Measurements from ENCODE around the gene MDH2. TPM values are rescaled to one million over a fixed set of nuclear protein-coding genes. Genes with fewer than 3 reads are reported as not detected.
"Not testable (repeated sequence)": the region's sequence is repeated elsewhere in the genome, so short reads cannot be mapped to it uniquely, and the experiment has no call there.

MDH2 gene
- total and polyA plus RNA-seq, 2 experiments from 2014 or later: 68.5 to 236 TPM

DNA sequence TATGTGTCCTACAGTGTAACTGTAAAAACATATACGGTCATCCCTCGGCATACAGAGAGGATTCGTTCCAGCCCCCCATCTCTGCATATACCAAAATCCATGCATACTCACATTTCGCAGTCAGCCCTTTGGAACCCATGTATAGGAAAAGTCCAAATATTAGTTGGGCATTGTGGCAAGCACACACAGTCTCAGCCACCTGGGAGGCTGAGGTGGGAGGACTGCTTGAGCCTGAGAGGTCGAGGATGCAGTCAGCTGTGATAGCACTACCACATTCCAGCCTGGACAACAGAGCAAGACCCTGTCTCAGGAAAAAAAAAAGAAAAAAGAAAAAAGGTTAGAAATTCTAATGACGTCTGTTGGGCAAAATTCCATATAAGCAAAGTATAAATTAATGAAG is 29.1 kb downstream of the MDH2 start:
- DNase-seq (ENCODE audit: low spot score): no peak
- Histone ChIP-seq H3K4me3 (no peak overlapping the region), H3K27ac (no peak overlapping the region), H3K36me3 (replicated peaks; ENCODE audit: insufficient read depth, low read depth) (no peaks in the 10 kb centered on the region), H3K9me2 (replicated peaks; ENCODE audit: insufficient read depth) (no peaks in the 10 kb centered on the region), H3K27me3 (no peaks in the 10 kb centered on the region), H3K9me3 (ENCODE audit: low read depth) (no peaks in the 10 kb centered on the region), H3K79me2 (no peaks in the 10 kb centered on the region), H3K4me1 (ENCODE audit: insufficient read depth) (no peaks in the 10 kb centered on the region), H2AFZ (no peak overlapping the region), H4K20me1 (ENCODE audit: insufficient read depth, poor library complexity, severe bottlenecking) (no peaks in the 10 kb centered on the region), H3K4me2 (no peak overlapping the region)
- TF ChIP-seq, protein P1, sequence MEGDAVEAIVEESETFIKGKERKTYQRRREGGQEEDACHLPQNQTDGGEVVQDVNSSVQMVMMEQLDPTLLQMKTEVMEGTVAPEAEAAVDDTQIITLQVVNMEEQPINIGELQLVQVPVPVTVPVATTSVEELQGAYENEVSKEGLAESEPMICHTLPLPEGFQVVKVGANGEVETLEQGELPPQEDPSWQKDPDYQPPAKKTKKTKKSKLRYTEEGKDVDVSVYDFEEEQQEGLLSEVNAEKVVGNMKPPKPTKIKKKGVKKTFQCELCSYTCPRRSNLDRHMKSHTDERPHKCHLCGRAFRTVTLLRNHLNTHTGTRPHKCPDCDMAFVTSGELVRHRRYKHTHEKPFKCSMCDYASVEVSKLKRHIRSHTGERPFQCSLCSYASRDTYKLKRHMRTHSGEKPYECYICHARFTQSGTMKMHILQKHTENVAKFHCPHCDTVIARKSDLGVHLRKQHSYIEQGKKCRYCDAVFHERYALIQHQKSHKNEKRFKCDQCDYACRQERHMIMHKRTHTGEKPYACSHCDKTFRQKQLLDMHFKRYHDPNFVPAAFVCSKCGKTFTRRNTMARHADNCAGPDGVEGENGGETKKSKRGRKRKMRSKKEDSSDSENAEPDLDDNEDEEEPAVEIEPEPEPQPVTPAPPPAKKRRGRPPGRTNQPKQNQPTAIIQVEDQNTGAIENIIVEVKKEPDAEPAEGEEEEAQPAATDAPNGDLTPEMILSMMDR (IDR thresholded peaks at IDR 0.05; ENCODE audit: poor library complexity): no peak
- TF ChIP-seq EZH2 (IDR thresholded peaks at IDR 0.05; ENCODE audit: borderline replicate concordance) (no peak), EZH2phosphoT487 (IDR thresholded peaks at IDR 0.05; ENCODE audit: low read depth, severe bottlenecking, unreplicated experiment) (no peak)
- 95% methylated on average over 6 of the region's 6 CpGs for WGBS (ENCODE audit: low lambda C conversion rate, missing lambda C conversion rate)

DNA sequence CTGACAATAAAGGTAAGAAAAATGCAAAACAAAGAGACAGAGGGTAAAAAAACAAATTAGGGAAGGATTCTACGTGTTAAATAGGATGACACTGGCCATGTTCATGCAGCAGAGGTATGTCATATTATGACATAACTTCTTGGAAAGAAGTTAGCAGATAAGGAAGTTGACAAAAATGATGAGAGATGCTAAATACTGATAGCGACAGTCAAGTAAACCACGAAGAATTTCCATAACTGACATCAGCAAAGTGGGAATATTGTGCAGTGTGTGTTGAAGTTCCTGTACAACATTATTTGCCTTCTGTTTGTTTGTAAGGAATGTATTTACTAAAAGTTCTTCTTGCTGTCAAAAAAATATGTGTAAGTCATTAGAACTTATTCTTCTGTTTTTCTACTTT is 29.5 kb downstream of the MDH2 start:
- Histone ChIP-seq H2AFZ (no peak overlapping the region), H3K9me3 (ENCODE audit: low read depth) (no peaks in the 10 kb centered on the region), H3K27me3 (no peaks in the 10 kb centered on the region), H3K79me2 (no peaks in the 10 kb centered on the region), H3K36me3 (replicated peaks; ENCODE audit: insufficient read depth, low read depth) (no peaks in the 10 kb centered on the region), H3K4me2 (no peak overlapping the region), H3K4me1 (ENCODE audit: insufficient read depth) (no peaks in the 10 kb centered on the region), H3K4me3 (no peak overlapping the region), H4K20me1 (ENCODE audit: insufficient read depth, poor library complexity, severe bottlenecking) (no peaks in the 10 kb centered on the region), H3K27ac (no peak overlapping the region), H3K9me2 (replicated peaks; ENCODE audit: insufficient read depth) (no peaks in the 10 kb centered on the region)
- WGBS (ENCODE audit: low lambda C conversion rate, missing lambda C conversion rate): 71% methylated on average over 3 of the region's 3 CpGs
- TF ChIP-seq EZH2 (IDR thresholded peaks at IDR 0.05; ENCODE audit: borderline replicate concordance) (no peak), EZH2phosphoT487 (IDR thresholded peaks at IDR 0.05; ENCODE audit: low read depth, severe bottlenecking, unreplicated experiment) (no peak)
- TF ChIP-seq, protein P1 (IDR thresholded peaks at IDR 0.05; ENCODE audit: poor library complexity): no peak
- DNase-seq (ENCODE audit: low spot score): no peak

DNA sequence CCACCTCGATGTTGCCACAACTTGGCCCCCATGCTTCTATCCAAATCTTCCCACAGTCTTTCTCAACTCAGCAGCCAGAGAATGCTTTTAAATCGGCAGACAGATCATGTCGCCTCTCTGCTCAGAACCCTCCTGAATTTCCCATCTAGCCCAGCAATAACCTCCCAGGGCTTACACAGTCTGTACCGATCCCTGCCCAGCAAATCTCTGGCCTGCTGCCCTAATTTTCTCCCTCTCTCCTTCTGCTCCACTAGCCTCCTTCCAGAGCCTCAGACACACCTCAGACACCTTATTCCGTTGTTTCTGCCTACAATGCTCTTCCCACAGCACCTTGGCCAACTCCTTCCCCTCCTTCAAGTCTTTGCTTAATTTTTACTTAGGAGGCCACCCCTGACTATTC is 32.3 kb downstream of the MDH2 start:
- Histone ChIP-seq H3K79me2 (no peaks in the 10 kb centered on the region), H3K36me3 (replicated peaks; ENCODE audit: insufficient read depth, low read depth) (no peaks in the 10 kb centered on the region), H3K4me3 (no peak overlapping the region), H3K4me1 (ENCODE audit: insufficient read depth) (no peaks in the 10 kb centered on the region), H3K4me2 (no peak overlapping the region), H3K27ac (no peak overlapping the region), H3K9me2 (replicated peaks; ENCODE audit: insufficient read depth) (no peaks in the 10 kb centered on the region), H3K9me3 (ENCODE audit: low read depth) (no peaks in the 10 kb centered on the region), H4K20me1 (ENCODE audit: insufficient read depth, poor library complexity, severe bottlenecking) (no peaks in the 10 kb centered on the region), H2AFZ (no peak overlapping the region), H3K27me3 (no peaks in the 10 kb centered on the region)
- TF ChIP-seq, protein P1 (IDR thresholded peaks at IDR 0.05; ENCODE audit: poor library complexity): no peak
- no peak for TF ChIP-seq EZH2phosphoT487 (IDR thresholded peaks at IDR 0.05; ENCODE audit: low read depth, severe bottlenecking, unreplicated experiment)
- TF ChIP-seq EZH2 (IDR thresholded peaks at IDR 0.05; ENCODE audit: borderline replicate concordance): no peak
- no peak for DNase-seq (ENCODE audit: low spot score)
- 91% methylated on average over 5 of the region's 5 CpGs for WGBS (ENCODE audit: low lambda C conversion rate, missing lambda C conversion rate)

DNA sequence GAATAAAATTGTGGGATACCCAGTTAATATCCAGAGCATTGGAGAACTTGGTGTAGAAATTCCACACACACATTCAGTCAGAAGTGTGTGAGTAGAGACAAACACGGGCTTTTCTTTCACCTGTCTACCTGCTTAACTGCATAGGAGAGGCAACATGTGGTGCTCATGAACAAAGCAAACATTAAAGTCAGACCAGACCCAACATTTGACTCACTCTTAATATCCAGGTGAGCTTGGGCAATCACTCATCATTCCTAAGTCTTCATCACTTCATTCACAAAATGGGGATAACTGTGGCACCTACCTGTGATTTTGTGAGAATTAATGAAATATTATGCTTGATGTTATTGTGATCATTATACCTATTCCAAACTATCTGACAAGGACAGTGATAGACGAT is 36.2 kb downstream of the MDH2 start:
- DNase-seq (ENCODE audit: low spot score); H3K4me2 ChIP-seq; H2AFZ ChIP-seq; H3K4me1 ChIP-seq (ENCODE audit: insufficient read depth); H3K36me3 ChIP-seq (replicated peaks; ENCODE audit: insufficient read depth, low read depth); H3K27ac ChIP-seq; H3K27me3 ChIP-seq; H4K20me1 ChIP-seq (ENCODE audit: insufficient read depth, poor library complexity, severe bottlenecking); H3K4me3 ChIP-seq; H3K9me2 ChIP-seq (replicated peaks; ENCODE audit: insufficient read depth); H3K9me3 ChIP-seq (ENCODE audit: low read depth); H3K79me2 ChIP-seq: not testable (repeated sequence)
- WGBS (ENCODE audit: low lambda C conversion rate, missing lambda C conversion rate): 85% methylated on average over 2 of the region's 2 CpGs

Data from hepatocyte (in vitro differentiated cells).